Fibroblast of lung (primary cell): ENCODE results near the gene TCF12. TPM values are rescaled to one million over a fixed set of nuclear protein-coding genes. Genes with fewer than 3 reads are reported as not detected.

Experiments used
- DNase-seq, 2 donors: peaks; one replicate each; pipeline versions ENCODE4 v3.0.0 to v3.0.0-alpha.2; 2010; ENCODE audit warnings: low read depth in 2 of 2
- H2AFZ ChIP-seq: 2 replicates; pipeline ENCODE4 v1.5.1; 2012; ENCODE audit warnings: low read length, control low read depth, inconsistent platforms
- H3K27ac ChIP-seq: 2 replicates; pipeline ENCODE4 v1.5.1; 2011; ENCODE audit warnings: low read length, control low read depth; ENCODE audit not compliant: insufficient read depth
- H3K27me3 ChIP-seq: 2 replicates; pipeline ENCODE4 v1.5.1; 2011; ENCODE audit warnings: mild to moderate bottlenecking, low read length; ENCODE audit not compliant: control insufficient read depth, insufficient read depth
- H3K36me3 ChIP-seq: 2 replicates; pipeline ENCODE4 v1.5.1; 2011; ENCODE audit warnings: low read length; ENCODE audit not compliant: control insufficient read depth, insufficient read depth
- H3K4me1 ChIP-seq: 2 replicates; pipeline ENCODE4 v1.5.1; 2011; ENCODE audit warnings: low read length; ENCODE audit not compliant: control insufficient read depth, insufficient read depth; ENCODE audit errors: extremely low read depth
- H3K4me2 ChIP-seq: 2 replicates; pipeline ENCODE4 v1.5.1; 2011; ENCODE audit warnings: low read length, control low read depth; ENCODE audit not compliant: insufficient read depth; ENCODE audit errors: extremely low read depth
- H3K4me3 ChIP-seq, 4 experiments: fragments of 200-600 bp in 1 of 4; sonication (generic) in 1 of 4; replicated peaks in 1 of 4; 2 replicates each; pipeline ENCODE4 v1.5.1; 2011 to 2016; ENCODE audit warnings: low read length in 4 of 4, low read depth in 3 of 4, mild to moderate bottlenecking in 3 of 4, control low read depth in 2 of 4, inconsistent platforms in 1 of 4, mixed read lengths in 1 of 4; ENCODE audit not compliant: insufficient read depth in 1 of 4; ENCODE audit errors: control extremely low read depth in 1 of 4
- H3K79me2 ChIP-seq: 2 replicates; pipeline ENCODE4 v1.5.1; 2012; ENCODE audit warnings: mild to moderate bottlenecking, low read length, inconsistent platforms; ENCODE audit not compliant: control insufficient read depth, insufficient read depth
- H3K9ac ChIP-seq: 2 replicates; pipeline ENCODE4 v1.5.1; 2011; ENCODE audit warnings: mild to moderate bottlenecking, low read length, control low read depth; ENCODE audit not compliant: insufficient read depth
- H3K9me3 ChIP-seq: 2 replicates; pipeline ENCODE4 v1.5.1; 2012; ENCODE audit warnings: low read depth, low read length; ENCODE audit not compliant: control insufficient read depth, insufficient read depth
- H4K20me1 ChIP-seq: 2 replicates; pipeline ENCODE4 v1.5.1; 2011; ENCODE audit warnings: low read length; ENCODE audit not compliant: control insufficient read depth, insufficient read depth; ENCODE audit errors: extremely low read depth
- EZH2 ChIP-seq: IDR thresholded peaks from 2 replicates; pipeline ENCODE4 v1.5.1; 2012; ENCODE audit warnings: low read length, control low read depth, mild to moderate bottlenecking; ENCODE audit errors: missing control alignments
- polyA plus RNA-seq, 2 donors: library from polyadenylated mRNA; depleted of rRNA in 1 of 2; stranded (reverse) in 1 of 2; unstranded in 1 of 2; fragments of >200 nt; gene quantifications; 2 replicates each; pipeline ENCODE4 v1.2.1, GENCODE V29; 2011 to 2012; ENCODE audit warnings: missing spikeins in 1 of 2
- total RNA-seq: library from RNA; depleted of rRNA; stranded (reverse); fragments of >200 nt; gene quantifications from 2 replicates; pipeline ENCODE4 v1.2.1, GENCODE V29; 2014
- TF ChIP-seq, protein P1 (sequence below), 2 donors: IDR thresholded peaks in 1 of 2; conservative IDR thresholded peaks in 1 of 2; 1 replicate in 1 of 2; 2 replicates in 1 of 2; pipeline ENCODE4 v1.5.1; 2011 to 2012; ENCODE audit warnings: low read length in 2 of 2, control low read depth in 1 of 2, inconsistent platforms in 1 of 2, low read depth in 1 of 2, mild to moderate bottlenecking in 1 of 2

The TCF12 gene
- total and polyA plus RNA-seq, 2 donors (not counting 1 experiment from before 2014, with no cell fraction given), result 105 to 232 TPM

- Histone ChIP-seq H3K9me3 (no peaks in the 10 kb centered on the region), H3K27me3 (no peaks in the 10 kb centered on the region), H4K20me1 (no peaks in the 10 kb centered on the region), H3K4me1 (peaks cover 9% of the 10 kb centered on the region), H3K9ac (peak overlapping the region; percentile 84), H3K4me2 (peak overlapping the region; percentile 98), H3K36me3 (no peaks in the 10 kb centered on the region), H3K79me2 (no peaks in the 10 kb centered on the region), H3K27ac (peak overlapping the region; percentile 94), H2AFZ (peak overlapping the region; percentile 92), H3K4me3 (peak overlapping the region; percentile 61 to 77 (median 65))
- TF ChIP-seq, protein P1, sequence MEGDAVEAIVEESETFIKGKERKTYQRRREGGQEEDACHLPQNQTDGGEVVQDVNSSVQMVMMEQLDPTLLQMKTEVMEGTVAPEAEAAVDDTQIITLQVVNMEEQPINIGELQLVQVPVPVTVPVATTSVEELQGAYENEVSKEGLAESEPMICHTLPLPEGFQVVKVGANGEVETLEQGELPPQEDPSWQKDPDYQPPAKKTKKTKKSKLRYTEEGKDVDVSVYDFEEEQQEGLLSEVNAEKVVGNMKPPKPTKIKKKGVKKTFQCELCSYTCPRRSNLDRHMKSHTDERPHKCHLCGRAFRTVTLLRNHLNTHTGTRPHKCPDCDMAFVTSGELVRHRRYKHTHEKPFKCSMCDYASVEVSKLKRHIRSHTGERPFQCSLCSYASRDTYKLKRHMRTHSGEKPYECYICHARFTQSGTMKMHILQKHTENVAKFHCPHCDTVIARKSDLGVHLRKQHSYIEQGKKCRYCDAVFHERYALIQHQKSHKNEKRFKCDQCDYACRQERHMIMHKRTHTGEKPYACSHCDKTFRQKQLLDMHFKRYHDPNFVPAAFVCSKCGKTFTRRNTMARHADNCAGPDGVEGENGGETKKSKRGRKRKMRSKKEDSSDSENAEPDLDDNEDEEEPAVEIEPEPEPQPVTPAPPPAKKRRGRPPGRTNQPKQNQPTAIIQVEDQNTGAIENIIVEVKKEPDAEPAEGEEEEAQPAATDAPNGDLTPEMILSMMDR (conservative IDR thresholded peaks at IDR 0.05 in 1 of 2, IDR thresholded peaks at IDR 0.05 in 1 of 2; ENCODE audit: low read depth in 1 of 2, low read length in 2 of 2), result no peak
- no peak for TF ChIP-seq EZH2
- no peak for DNase-seq
Observed at GRCh38 chr15:56887782-56888438, 30.5 kb upstream of the TCF12 start.

GRCh38 chr15:56890038-56890437 lies 28.4 kb upstream of the TCF12 start:
- no peaks in the 10 kb centered on the region for H3K36me3 ChIP-seq
- H3K27me3 ChIP-seq, result no peaks in the 10 kb centered on the region
- DNase-seq, result no peak
- H3K79me2 ChIP-seq, result no peaks in the 10 kb centered on the region
- TF ChIP-seq, protein P1 (conservative IDR thresholded peaks at IDR 0.05 in 1 of 2, IDR thresholded peaks at IDR 0.05 in 1 of 2; ENCODE audit: low read depth in 1 of 2, low read length in 2 of 2), result no peak
- no peak for TF ChIP-seq EZH2
- H3K9ac ChIP-seq, result no peak overlapping the region
- H3K27ac ChIP-seq, result no peak overlapping the region
- no peak overlapping the region for H3K4me3 ChIP-seq
- H3K4me1 ChIP-seq, result peaks cover 9% of the 10 kb centered on the region
- H3K9me3 ChIP-seq, result no peaks in the 10 kb centered on the region
- no peak overlapping the region for H3K4me2 ChIP-seq
- H2AFZ ChIP-seq, result no peak overlapping the region
- H4K20me1 ChIP-seq, result no peaks in the 10 kb centered on the region

DNA sequence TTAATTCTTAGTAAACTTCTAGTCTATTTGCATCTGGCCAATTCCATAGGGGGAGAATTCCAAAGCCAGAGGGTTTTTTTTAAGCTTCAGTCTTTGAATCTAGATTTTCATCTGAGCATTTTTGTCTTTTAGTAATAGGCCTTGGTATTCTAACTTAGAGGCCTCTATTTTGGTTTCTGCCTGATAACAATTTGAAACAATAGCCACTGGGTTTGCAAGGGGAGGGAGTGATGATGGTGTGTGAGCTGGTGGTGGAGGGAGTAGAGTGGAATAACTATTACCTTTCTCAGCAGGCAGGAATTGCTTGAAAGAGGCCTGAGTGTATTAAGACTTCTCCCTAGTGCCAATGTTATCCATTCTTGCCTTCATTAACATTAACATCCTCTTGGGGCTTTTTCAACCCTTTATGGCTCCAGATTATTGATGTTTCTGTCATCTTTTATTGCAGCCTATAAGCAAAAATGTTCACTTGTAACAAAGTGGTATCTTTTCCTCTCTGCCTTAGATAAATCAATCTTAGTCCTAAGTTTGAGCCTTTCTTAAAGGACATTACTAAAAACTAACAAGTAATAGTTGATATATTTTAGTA lies 26.5 kb upstream of the TCF12 start:
- no peak for DNase-seq
- TF ChIP-seq EZH2, result no peak
- TF ChIP-seq, protein P1 (conservative IDR thresholded peaks at IDR 0.05 in 1 of 2, IDR thresholded peaks at IDR 0.05 in 1 of 2; ENCODE audit: low read depth in 1 of 2, low read length in 2 of 2), result no peak

More for the DNA sequence above, 26.5 kb upstream of the TCF12 start:
- Histone ChIP-seq H2AFZ (no peak overlapping the region), H3K9ac (no peak overlapping the region), H3K4me2 (no peak overlapping the region), H3K36me3 (no peaks in the 10 kb centered on the region), H3K27me3 (no peaks in the 10 kb centered on the region), H3K27ac (no peak overlapping the region), H3K79me2 (no peaks in the 10 kb centered on the region), H4K20me1 (no peaks in the 10 kb centered on the region), H3K4me3 (no peak overlapping the region), H3K9me3 (no peaks in the 10 kb centered on the region), H3K4me1 (peaks cover 6% of the 10 kb centered on the region)
